MCF 10A (cell line): ENCODE results near the gene CDCA7L. TPM values are rescaled to one million over a fixed set of nuclear protein-coding genes. Genes with fewer than 3 reads are reported as not detected.

Experiments used
- BruUV-seq: library from RNA; stranded (reverse); fragments of 400-500 nt; replicated peaks from 2 replicates; lab custom pipeline; 2021; lab: Mats Ljungman, UMichigan
- CTCF ChIA-PET: fragments of 300-600 bp; sonication (Branson Sonifier 250); formaldehyde crosslinking; extraction: SDS; loops from one replicate; lab custom pipeline; 2021; ENCODE audit warnings: antibody characterized with exemption, inconsistent platforms; lab: Yijun Ruan, JAX
- POLR2A ChIA-PET: fragments of 300-600, 350-650 bp; sonication (Branson Sonifier 250); formaldehyde crosslinking; extraction: SDS; loops from one replicate; lab custom pipeline; 2020; ENCODE audit warnings: antibody characterized with exemption, inconsistent platforms; lab: Yijun Ruan, JAX
- DNase-seq: peaks from one replicate; pipeline ENCODE4 v3.0.0-alpha.2; 2018; ENCODE audit not compliant: unreplicated experiment
- H3K27ac Mint-ChIP-seq: one replicate; pipeline ENCODE4 v1.8.0; 2022; ENCODE audit warnings: mild to moderate bottlenecking, low read depth, mixed read lengths; ENCODE audit not compliant: unreplicated experiment
- H3K27me3 Mint-ChIP-seq: one replicate; pipeline ENCODE4 v1.8.0; 2022; ENCODE audit warnings: mixed read lengths; ENCODE audit not compliant: insufficient read depth, unreplicated experiment
- H3K36me3 Mint-ChIP-seq: one replicate; pipeline ENCODE4 v1.8.0; 2022; ENCODE audit warnings: mild to moderate bottlenecking, moderate library complexity, mixed read lengths; ENCODE audit not compliant: insufficient read depth, unreplicated experiment
- H3K4me1 Mint-ChIP-seq: one replicate; pipeline ENCODE4 v1.8.0; 2022; ENCODE audit warnings: mixed read lengths; ENCODE audit not compliant: insufficient read depth, unreplicated experiment
- H3K4me3 Mint-ChIP-seq: one replicate; pipeline ENCODE4 v1.8.0; 2022; ENCODE audit warnings: mild to moderate bottlenecking, moderate library complexity, mixed read lengths; ENCODE audit not compliant: unreplicated experiment
- H3K9me3 Mint-ChIP-seq: one replicate; pipeline ENCODE4 v1.8.0; 2022; ENCODE audit warnings: mixed read lengths; ENCODE audit not compliant: unreplicated experiment
- intact Hi-C: fragments of 100-400 bp; cut with micrococcal nuclease; formaldehyde crosslinking; loops from 2 replicates; pipeline ENCODE4 v1.14.1; 2022
- total RNA-seq: library from RNA; stranded (reverse); gene quantifications from 2 replicates; pipeline ENCODE4 v1.2.3, GENCODE V29; 2022
- TF ChIP-seq, protein P1 (sequence below): fragments of 200-600 bp; IDR thresholded peaks from one replicate; pipeline ENCODE4 v1.8.0; 2022; ENCODE audit warnings: antibody characterized with exemption, mild to moderate bottlenecking; ENCODE audit not compliant: unreplicated experiment

CDCA7L gene
- total RNA-seq, 1 experiment from 2014 or later, result 43.6 TPM

DNA sequence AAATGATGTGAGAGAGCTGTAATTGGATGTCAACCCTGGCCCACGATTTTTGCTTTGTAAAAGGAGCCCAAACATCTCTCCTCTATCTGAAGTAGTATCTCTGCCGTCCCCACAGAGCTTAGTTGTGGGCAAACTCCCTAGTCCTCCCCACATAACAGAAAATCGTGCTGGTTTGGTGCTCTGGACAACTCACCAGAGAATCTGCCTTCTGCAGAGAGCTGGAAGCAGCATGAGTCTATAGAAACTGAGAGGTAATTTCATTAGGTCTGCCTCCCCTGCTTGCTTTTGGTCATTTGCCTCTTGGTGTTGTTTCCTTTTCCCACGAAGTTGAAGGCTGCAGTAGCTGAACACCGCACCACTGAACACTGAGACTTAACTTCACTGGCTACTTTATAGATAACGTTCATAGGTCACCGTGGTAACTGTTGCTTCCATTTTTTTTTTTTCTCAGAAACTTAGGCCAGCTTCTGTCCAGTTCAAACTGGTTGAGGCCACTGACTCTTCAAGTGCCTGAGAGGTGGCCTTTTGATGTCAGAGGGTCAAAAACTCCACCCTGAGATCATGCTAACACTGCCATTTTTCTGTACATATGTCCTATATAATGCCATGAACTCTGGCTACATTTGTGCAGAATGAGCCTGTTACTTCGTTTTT, 3.3 kb upstream of the CDCA7L start:
- intact Hi-C loops, result no loop called here
- H3K27ac Mint-ChIP-seq, result no peak overlapping the region
- H3K4me3 Mint-ChIP-seq, result no peak overlapping the region
- POLR2A ChIA-PET, result interaction anchor here (0.6 kb wide), 3 partner anchors 34 to 1120 kb away, joined by 3 to 4 read pairs (median 3); no protein-coding TSS in a partner anchor
- TF ChIP-seq, protein P1, sequence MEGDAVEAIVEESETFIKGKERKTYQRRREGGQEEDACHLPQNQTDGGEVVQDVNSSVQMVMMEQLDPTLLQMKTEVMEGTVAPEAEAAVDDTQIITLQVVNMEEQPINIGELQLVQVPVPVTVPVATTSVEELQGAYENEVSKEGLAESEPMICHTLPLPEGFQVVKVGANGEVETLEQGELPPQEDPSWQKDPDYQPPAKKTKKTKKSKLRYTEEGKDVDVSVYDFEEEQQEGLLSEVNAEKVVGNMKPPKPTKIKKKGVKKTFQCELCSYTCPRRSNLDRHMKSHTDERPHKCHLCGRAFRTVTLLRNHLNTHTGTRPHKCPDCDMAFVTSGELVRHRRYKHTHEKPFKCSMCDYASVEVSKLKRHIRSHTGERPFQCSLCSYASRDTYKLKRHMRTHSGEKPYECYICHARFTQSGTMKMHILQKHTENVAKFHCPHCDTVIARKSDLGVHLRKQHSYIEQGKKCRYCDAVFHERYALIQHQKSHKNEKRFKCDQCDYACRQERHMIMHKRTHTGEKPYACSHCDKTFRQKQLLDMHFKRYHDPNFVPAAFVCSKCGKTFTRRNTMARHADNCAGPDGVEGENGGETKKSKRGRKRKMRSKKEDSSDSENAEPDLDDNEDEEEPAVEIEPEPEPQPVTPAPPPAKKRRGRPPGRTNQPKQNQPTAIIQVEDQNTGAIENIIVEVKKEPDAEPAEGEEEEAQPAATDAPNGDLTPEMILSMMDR, result no peak
- BruUV-seq, result no TSS peak
- no peaks in the 10 kb centered on the region for H3K9me3 Mint-ChIP-seq
- peaks cover 6% of the 10 kb centered on the region for H3K36me3 Mint-ChIP-seq
- DNase-seq, result no peak
- H3K4me1 Mint-ChIP-seq, result peaks cover 7% of the 10 kb centered on the region
- CTCF ChIA-PET, result interaction anchor here (0.6 to 1.6 kb wide), 3 partner anchors 23 to 342 kb away, joined by 4 read pairs; no protein-coding TSS in a partner anchor
- H3K27me3 Mint-ChIP-seq, result no peaks in the 10 kb centered on the region

DNA sequence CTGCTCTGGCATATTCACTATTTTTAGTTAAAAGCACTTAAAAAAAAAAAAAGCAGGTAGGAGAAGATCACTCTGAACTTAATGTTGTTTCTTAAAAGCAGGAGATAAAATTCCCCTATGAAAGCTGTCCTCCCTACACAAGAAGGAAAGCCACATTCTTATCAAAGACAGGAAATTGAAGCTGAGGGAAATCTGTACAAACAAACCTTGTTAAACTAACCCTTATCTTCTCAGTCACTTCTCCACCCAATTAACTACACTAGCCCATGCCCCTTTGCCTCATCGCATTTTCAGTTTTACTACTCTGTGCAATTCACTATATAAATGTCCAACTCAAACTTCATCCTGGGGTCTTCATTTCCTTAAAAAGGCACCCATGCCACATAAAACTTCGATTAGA, 2.7 kb upstream of the CDCA7L start:
- DNase-seq, result no peak
- Mint-ChIP-seq H3K27me3 (no peaks in the 10 kb centered on the region), H3K36me3 (peaks cover 6% of the 10 kb centered on the region), H3K4me1 (peaks cover 9% of the 10 kb centered on the region), H3K27ac (no peak overlapping the region), H3K9me3 (no peaks in the 10 kb centered on the region), H3K4me3 (no peak overlapping the region)
- BruUV-seq, result no TSS peak
- ChIA-PET POLR2A (interaction anchor here (0.6 kb wide), 2 partner anchors 318 to 1119 kb away, joined by 3 read pairs; no protein-coding TSS in a partner anchor), CTCF (interaction anchor here (0.6 kb wide), 1 partner anchor 341 kb away, joined by 4 read pairs; no protein-coding TSS in a partner anchor)
- intact Hi-C loops, result no loop called here
- TF ChIP-seq, protein P1, result no peak

DNA sequence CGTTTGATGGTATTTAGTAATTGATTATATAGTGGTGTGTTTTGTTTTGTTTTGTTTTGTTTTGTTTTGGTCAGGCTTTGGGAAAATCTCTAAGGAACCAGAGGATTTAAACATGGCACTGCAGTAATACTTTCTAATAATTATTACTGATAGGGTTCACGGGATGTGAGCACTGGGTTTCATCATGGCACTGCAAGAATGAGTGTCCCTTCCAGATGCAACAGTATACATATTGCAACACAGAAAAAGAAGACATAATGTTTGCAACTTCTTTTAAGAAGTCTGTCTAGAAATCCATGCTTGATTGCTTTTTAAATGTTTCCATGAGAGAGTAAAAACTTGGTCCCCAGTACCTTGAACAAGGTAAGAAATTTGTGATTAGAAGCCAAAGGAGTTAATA, 2.2 kb upstream of the CDCA7L start:
- CTCF ChIA-PET, result no interaction called here
- TF ChIP-seq, protein P1, result no peak
- intact Hi-C loops, result no loop called here
- Mint-ChIP-seq H3K9me3 (no peaks in the 10 kb centered on the region), H3K4me1 (peaks cover 13% of the 10 kb centered on the region), H3K4me3 (no peak overlapping the region), H3K27me3 (no peaks in the 10 kb centered on the region), H3K36me3 (peaks cover 6% of the 10 kb centered on the region), H3K27ac (no peak overlapping the region)
- POLR2A ChIA-PET, result no interaction called here
- no peak for DNase-seq
- BruUV-seq, result no TSS peak

DNA sequence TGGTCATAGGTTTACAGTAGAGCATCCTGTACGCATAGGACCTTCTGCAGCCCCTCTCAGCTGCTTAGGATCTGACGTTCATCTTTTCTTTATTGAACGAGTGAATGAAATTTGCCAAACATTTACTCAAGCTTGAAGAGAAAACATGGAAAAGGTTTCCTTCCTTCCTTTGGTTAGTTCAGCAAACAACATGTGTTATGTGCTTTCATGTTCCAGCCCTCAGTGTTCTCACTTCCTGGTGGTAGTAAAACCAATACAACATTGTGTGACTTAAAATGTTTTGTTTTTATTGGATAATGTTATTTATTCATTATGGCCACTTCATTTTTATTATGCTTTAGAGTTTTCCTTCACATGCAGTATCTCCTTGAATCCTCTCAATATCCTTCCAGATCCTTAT, 1.4 kb upstream of the CDCA7L start:
- ChIA-PET POLR2A (interaction anchor here (1.6 to 2.5 kb wide), 3 partner anchors 17 to 1159 kb away, joined by 3 to 29 read pairs (median 8); partner anchors contain the start of gene KLHL7), CTCF (interaction anchor here (0.7 kb wide), 1 partner anchor 135 kb away, joined by 3 read pairs; no protein-coding TSS in a partner anchor)
- H3K27ac Mint-ChIP-seq, result no peak overlapping the region
- H3K4me1 Mint-ChIP-seq, result peaks cover 19% of the 10 kb centered on the region
- DNase-seq, result no peak
- no TSS peak for BruUV-seq
- H3K36me3 Mint-ChIP-seq, result peaks cover 6% of the 10 kb centered on the region
- no peak overlapping the region for H3K4me3 Mint-ChIP-seq
- intact Hi-C loops, result no loop called here
- H3K9me3 Mint-ChIP-seq, result no peaks in the 10 kb centered on the region
- no peaks in the 10 kb centered on the region for H3K27me3 Mint-ChIP-seq
- TF ChIP-seq, protein P1, result no peak
